CD4-positive, CD25-positive, alpha-beta regulatory T cell (primary cell): Measurements from ENCODE around the gene GTF2I. TPM values are rescaled to one million over a fixed set of nuclear protein-coding genes. Genes with fewer than 3 reads are reported as not detected.

Experiments used
- polyA plus RNA-seq, 4 donors: library from polyadenylated mRNA; unstranded; fragments of 300-500 nt; fragmentation: Illumina TruSeq; gene quantifications; one replicate each; pipeline ENCODE4 v1.2.3, GENCODE V29; 2021
- total RNA-seq: library from RNA; stranded (reverse); gene quantifications from one replicate; pipeline ENCODE4 v1.2.3, GENCODE V29; 2022

GTF2I gene
- total and polyA plus RNA-seq, 5 donors from 2014 or later, result 37.7 to 125 (median 43.1) TPM

Other genes with a start within 250 kb of the GTF2I start
- 2.4 TPM for gene GTF2IRD1, start 203.8 kb upstream of the GTF2I start, total RNA-seq
- under 1 TPM in 1 of 4 donors, not detected in 3; 0.16 TPM for gene GTF2IRD1, start 203.8 kb upstream of the GTF2I start, polyA plus RNA-seq
- gene NCF1, start 116.3 kb downstream of the GTF2I start, total RNA-seq, result 3.1 TPM
- 1 to 10 TPM; 3.5 to 7.2 (median 4.5) TPM for gene NCF1, start 116.3 kb downstream of the GTF2I start, polyA plus RNA-seq
- gene GTF2IRD2, start 193.9 kb downstream of the GTF2I start, total RNA-seq, result 10.4 TPM
- gene GTF2IRD2, start 193.9 kb downstream of the GTF2I start, polyA plus RNA-seq, result 10 to 100 TPM in 3 of 4 donors, 1 to 10 TPM in 1; 9.5 to 18.8 (median 14.6) TPM